KOPT-K1 (cell line): ENCODE data around the gene PCCA.
"Not testable (repeated sequence)": the region's sequence is repeated elsewhere in the genome, so short reads cannot be mapped to it uniquely, and the experiment has no call there.

Experiments used
- H3K27ac ChIP-seq: fragments of 200-600 bp; sonication (generic); 2 replicates; pipeline ENCODE4 v1.5.1; 2016; ENCODE audit warnings: antibody characterized with exemption, mild to moderate bottlenecking, low read depth, low read length; ENCODE audit not compliant: poor library complexity, severe bottlenecking
- H3K36me3 ChIP-seq: fragments of 200-600 bp; sonication (generic); 2 replicates; pipeline ENCODE4 v1.5.1; 2017; ENCODE audit warnings: antibody characterized with exemption, mild to moderate bottlenecking, low read length, moderate library complexity; ENCODE audit not compliant: insufficient read depth
- H3K9me3 ChIP-seq: fragments of 200-600 bp; sonication (generic); 2 replicates; pipeline ENCODE4 v1.5.1; 2017; ENCODE audit warnings: antibody characterized with exemption, low read length, mild to moderate bottlenecking; ENCODE audit not compliant: insufficient read depth, poor library complexity, severe bottlenecking

PCCA gene

GRCh38 chr13:100146534-100146933 is 57.6 kb downstream of the PCCA start:
- Histone ChIP-seq H3K9me3 (no peaks in the 10 kb centered on the region), H3K36me3 (no peaks in the 10 kb centered on the region), H3K27ac (no peak overlapping the region)

DNA sequence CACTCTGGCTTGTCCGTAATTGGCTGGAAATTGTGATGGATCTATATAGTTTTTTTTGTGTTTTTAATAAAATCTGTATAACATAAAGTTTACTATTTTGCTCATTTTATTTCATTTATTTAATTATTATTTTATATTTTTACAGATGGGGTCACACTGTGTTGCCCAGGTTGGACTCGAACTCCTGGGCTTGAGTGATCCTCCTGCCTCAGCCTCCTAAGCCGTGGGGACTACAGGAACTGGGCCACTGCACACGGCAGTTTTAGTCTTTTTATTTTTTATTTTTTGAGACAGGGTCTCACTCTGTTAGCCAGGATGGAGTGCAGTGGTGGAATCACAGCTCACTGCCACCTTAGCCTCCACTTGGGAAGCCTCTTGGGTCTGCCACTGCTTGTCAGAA is 58.9 kb downstream of the PCCA start:
- Histone ChIP-seq H3K9me3 (no peaks in the 10 kb centered on the region), H3K27ac (no peak overlapping the region), H3K36me3 (no peaks in the 10 kb centered on the region)

DNA sequence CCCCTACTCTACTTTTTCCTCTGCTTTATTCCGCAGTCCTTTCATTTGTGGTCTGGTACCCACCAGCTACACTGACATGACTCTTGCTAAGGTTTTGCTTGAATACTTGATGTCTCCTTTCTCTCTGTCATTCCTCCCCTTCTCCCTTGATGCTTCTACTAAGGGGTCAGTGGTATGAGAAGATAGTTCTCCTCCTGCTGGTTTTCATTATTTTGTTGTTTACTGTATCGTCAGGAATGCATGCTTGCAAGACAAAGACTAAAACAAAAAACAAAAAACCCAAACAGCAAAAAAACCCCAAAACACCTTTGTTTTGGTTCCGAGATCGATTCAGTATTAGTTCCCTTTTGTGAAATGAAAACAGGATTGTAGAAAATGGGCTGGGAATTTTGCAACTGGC is 59.5 kb downstream of the PCCA start:
- Histone ChIP-seq H3K27ac (no peak overlapping the region), H3K36me3 (no peaks in the 10 kb centered on the region), H3K9me3 (no peaks in the 10 kb centered on the region)

DNA sequence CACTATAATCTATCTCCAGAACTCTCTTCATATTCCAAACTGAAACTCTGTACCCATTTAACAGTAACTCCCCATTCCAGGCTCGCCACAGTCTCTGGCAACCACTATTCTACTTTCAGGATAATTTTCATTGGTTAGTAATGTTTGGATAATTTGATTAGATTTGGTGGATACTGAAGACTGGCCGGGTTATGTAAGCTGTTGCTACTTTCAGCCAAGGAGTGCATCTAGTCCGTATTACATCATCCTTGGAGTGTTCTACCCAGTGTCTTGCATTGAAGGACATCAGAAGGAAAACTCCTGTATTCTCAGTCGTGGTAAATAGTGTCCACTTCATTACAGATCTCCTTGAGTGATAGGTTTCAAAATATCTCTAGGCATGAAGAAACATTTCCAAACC is 60.5 kb downstream of the PCCA start:
- no peaks in the 10 kb centered on the region for H3K9me3 ChIP-seq
- no peaks in the 10 kb centered on the region for H3K36me3 ChIP-seq
- H3K27ac ChIP-seq = no peak overlapping the region

GRCh38 chr13:100150711-100151110 is 61.8 kb downstream of the PCCA start:
- not testable (repeated sequence) for H3K36me3 ChIP-seq, H3K9me3 ChIP-seq, H3K27ac ChIP-seq

DNA sequence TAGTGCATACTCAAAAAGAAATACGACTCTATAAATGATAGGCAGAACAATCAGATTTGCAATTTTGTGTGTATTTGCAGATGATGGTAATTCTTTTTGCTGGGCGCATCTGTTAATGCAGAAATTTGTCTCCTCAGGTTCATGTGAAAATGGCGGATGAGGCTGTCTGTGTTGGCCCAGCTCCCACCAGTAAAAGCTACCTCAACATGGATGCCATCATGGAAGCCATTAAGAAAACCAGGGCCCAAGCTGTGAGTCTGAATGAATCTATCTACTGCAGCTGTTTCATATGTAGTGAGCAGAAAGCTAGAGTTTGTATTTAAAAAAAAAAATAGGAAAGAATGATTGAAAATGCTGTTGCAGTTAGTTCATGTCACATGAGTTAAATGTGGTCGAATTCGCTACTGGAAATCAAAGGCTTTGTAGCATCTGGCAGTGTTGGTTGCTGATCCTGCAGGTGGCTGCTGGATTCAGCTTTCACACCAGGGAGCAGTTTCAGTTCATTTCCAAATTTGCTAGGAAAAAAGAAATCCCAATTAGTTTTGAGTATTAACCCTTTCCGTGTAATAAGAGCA is 66.0 kb downstream of the PCCA start:
- Histone ChIP-seq H3K27ac (no peak overlapping the region), H3K36me3 (no peaks in the 10 kb centered on the region), H3K9me3 (no peaks in the 10 kb centered on the region)

- Histone ChIP-seq H3K36me3 (no peaks in the 10 kb centered on the region), H3K9me3 (no peaks in the 10 kb centered on the region), H3K27ac (no peak overlapping the region)
Observed at GRCh38 chr13:100156788-100157187, 67.9 kb downstream of the PCCA start.

DNA sequence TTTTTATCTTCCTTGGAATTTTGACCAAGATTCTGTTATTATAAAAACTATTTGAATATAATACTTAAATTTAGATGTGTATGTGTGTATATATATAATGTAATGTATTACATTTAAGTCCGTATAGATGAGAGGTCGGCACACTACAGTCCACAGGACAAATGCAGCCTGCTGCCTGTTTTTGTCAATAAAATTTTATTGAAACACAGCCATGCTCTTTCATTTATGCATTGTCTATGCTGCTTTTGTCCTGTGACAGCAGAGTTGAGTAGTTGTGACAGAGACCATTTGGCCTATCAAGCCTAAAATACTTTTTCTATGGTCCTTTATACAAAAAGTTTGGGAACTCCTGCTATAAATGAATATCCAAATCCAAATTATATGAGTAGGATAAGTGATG is 69.7 kb downstream of the PCCA start:
- H3K36me3 ChIP-seq = no peaks in the 10 kb centered on the region
- no peaks in the 10 kb centered on the region for H3K9me3 ChIP-seq
- no peak overlapping the region for H3K27ac ChIP-seq

DNA sequence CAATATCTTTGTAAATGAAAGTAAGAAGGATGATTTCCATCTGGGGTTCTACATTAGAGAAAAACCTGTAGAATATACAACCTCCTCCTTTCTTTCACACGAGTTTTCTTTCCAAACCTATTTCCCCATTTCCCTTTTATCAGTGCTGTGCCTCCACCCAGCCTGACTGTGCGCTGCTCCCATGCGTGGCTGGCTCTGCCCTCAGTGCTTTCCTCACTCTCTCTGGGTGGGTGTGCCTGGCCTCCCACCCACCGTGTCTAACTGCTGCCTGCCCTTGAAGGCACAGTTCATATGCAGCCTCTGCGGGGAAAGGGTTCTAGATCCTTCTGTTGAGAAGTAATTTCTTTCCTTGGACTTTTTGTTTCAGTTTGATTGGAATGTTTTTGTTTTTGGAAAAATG is 70.7 kb downstream of the PCCA start:
- H3K36me3 ChIP-seq = no peaks in the 10 kb centered on the region
- H3K9me3 ChIP-seq = no peaks in the 10 kb centered on the region
- no peak overlapping the region for H3K27ac ChIP-seq

DNA sequence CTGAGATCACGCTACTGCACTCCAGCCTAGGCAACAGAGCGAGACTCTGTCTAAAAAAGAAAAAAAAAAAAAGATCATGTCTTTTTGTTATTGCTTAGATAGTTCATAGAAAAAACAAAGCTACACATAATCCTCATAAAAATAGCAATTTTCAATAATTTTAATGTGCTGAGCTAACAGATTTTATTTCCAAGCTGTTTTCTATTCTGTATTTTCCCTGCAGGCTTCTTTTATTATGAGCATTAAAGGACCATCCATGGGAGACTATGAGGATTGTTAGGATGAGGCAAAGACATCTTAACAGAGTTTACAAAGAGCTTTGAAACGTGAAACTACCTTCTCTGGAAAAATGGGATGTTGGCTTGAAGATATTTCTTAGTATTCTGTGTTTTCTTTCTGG is 71.6 kb downstream of the PCCA start:
- Histone ChIP-seq H3K27ac (no peak overlapping the region), H3K9me3 (no peaks in the 10 kb centered on the region), H3K36me3 (no peaks in the 10 kb centered on the region)

- Histone ChIP-seq H3K27ac (no peak overlapping the region), H3K9me3 (no peaks in the 10 kb centered on the region), H3K36me3 (no peaks in the 10 kb centered on the region)
Observed at GRCh38 chr13:100163375-100163774, 74.5 kb downstream of the PCCA start.

DNA sequence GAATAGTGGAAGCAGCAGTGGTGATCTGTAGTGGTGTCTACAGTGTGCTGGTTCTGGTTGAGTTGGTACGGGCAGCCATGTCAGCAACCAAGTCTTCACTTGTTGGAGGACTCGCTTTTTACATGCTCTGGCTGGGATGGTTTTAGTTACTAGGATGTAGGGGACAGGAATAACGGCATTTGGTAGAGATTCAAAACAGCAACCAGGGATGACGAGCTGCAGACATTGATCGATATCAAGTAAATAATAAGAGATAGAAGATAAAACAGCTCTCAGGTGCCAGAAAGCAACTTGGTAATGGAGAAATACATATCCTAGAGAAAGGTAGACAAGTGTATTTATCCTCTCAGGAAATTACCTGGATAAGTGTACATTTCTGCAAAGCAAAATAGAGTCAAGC is 84.3 kb downstream of the PCCA start:
- H3K27ac ChIP-seq = no peak overlapping the region
- peaks cover 3% of the 10 kb centered on the region for H3K9me3 ChIP-seq

GRCh38 chr13:100174455-100174854 is 85.6 kb downstream of the PCCA start:
- not testable (repeated sequence) for H3K9me3 ChIP-seq, H3K27ac ChIP-seq, H3K36me3 ChIP-seq

More for the DNA sequence above, 84.3 kb downstream of the PCCA start:
- no peaks in the 10 kb centered on the region for H3K36me3 ChIP-seq

- no peak overlapping the region for H3K27ac ChIP-seq
- H3K36me3 ChIP-seq = no peaks in the 10 kb centered on the region
Observed at GRCh38 chr13:100175078-100175802, 86.3 kb downstream of the PCCA start.

DNA sequence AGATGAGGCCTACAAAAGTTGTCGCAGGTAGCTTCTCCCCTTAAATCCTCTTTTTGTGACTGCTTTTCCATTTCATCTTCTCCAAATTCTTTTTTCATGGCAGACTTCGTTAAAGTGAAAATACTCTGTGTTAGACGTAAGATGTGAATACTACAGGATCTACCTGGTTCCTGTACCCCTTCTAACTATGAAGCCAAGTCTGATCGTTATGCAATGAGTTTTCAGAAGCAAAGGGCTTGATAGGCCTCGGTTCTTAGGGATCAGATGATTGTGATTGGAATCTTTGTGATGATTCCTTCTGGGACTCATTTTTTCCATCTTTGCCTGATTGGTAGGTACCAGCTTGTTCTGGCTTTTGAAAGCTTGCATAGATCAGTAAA is 86.9 kb downstream of the PCCA start:
- Histone ChIP-seq H3K36me3 (no peaks in the 10 kb centered on the region), H3K27ac (no peak overlapping the region), H3K9me3 (peaks cover 3% of the 10 kb centered on the region)

More at GRCh38 chr13:100175078-100175802, 86.3 kb downstream of the PCCA start:
- H3K9me3 ChIP-seq = peaks cover 3% of the 10 kb centered on the region

DNA sequence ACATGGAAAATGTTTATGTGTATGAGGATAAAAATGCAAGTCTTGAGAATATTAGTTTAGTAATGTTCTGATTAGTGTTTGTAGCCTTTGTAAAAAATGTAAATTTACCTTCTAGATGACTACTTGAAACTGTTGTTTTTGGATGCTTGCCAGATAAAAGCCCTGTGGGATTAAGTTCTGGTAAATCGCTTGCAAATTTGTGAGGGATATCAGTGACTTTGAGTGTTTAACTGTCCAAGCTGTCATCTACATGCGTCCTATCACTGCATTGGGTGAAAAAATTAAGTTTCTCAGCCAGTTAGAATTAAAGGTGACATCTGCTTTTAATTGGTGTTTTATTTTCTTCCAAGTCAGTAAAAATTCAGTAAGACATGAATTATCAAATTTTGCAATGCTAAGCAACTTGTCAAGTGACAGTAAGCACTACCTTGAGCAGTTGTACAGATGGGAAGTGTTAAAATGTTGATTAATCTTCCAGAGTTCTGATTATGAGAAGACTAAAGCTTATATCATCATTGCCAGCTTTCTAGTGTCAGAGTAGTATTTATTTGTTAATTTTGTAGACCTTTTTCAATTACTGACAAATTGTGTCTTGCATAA is 88.0 kb downstream of the PCCA start:
- Histone ChIP-seq H3K27ac (no peak overlapping the region), H3K9me3 (peaks cover 3% of the 10 kb centered on the region)

More for the DNA sequence above, 88.0 kb downstream of the PCCA start:
- no peaks in the 10 kb centered on the region for H3K36me3 ChIP-seq
